DMS53 treated with DMSO at 0.1 percent for 48 hours (cell line): ENCODE measurements around the gene TSHZ1.
"Not testable (repeated sequence)": the region's sequence is repeated elsewhere in the genome, so short reads cannot be mapped to it uniquely, and the experiment has no call there.

Source experiments
- DNase-seq: peaks from one replicate; lab custom pipeline; 2025; ENCODE audit not compliant: unreplicated experiment; lab: John Stamatoyannopoulos, UW

Gene TSHZ1

DNA sequence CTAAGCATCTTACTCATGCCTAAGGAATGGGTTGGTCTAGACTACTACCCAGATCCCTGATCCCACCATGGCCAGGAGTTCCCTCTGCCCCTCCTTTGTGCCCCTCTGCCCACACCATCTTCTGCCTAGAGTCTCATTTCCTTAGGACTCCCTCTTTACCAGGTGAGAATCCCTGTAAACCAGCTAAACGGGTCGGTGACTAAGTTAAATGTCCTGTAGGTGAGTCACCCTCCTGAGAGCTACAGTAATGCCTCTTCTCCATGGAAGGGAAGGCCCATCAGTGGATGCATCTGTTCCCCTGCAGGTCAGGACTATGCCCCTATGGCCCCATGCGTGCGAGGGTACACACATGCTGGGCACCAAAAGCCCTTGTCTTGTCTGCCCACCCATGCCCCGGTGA is 27.1 kb upstream of the TSHZ1 start:
- DNase-seq: peak; percentile 83

DNA sequence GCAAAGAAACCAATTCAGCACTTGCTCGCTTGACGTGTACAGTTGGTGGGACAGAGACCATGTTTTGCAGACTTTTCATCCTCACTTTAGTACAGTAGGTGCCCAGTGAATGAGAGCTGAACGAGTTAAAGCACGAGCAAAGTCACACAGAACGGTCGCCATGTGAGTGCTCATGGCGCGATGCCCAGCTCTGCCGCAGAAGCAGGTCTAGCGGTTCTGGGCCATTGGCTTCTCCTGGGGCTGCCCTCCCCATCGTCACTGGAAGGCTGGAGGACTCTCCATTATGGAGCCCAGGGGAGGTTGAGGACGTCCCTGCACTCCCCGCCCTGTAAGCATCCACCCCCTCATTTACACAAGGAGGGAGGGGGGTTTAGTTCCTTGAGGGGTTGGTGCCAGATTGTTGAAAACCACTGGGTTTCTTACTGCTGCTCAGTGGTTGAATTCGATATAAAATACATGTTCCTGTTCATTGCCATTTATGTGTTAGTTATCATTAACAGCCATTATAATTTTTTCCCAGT is 26.6 kb upstream of the TSHZ1 start:
- DNase-seq: no peak

DNA sequence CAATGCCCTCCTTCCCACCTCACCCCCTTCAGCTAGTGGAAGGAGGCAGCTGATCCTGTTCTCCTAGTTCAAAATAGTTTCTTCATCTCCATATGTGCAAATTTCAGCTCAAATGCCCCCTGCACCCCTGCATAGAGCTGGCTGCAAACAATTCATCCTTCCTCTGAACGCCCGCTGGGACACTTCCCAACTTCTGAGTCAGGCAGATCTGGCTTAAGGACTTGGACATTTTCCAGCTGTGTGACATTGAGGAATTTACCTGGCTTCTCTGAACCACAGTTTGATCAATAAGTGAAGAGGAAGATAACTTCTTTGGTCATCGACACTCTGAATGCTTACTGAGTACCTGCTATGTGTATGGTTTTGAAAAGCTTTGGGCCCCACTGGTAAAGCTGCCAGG is 25.1 kb upstream of the TSHZ1 start:
- no peak for DNase-seq

DNA sequence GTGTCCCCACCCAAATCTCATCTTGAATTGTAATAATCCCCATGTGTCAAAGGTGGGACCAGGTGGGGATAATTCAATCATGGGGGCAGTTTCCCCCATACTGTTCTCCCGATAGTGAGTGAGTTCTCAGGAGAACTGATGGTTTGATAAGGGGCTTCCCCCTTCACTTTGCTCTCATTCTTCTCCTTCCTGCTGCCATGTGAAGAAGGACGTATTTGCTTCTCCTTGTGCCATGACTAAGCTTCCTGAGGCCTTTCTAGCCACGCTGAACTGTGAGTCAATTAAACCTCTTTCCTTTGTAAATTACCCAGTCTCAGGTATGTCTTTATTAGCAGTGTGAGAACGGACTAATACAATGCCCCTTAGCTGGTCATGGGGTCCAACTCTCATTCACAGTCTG is 22.9 kb upstream of the TSHZ1 start:
- DNase-seq: not testable (repeated sequence)

DNA sequence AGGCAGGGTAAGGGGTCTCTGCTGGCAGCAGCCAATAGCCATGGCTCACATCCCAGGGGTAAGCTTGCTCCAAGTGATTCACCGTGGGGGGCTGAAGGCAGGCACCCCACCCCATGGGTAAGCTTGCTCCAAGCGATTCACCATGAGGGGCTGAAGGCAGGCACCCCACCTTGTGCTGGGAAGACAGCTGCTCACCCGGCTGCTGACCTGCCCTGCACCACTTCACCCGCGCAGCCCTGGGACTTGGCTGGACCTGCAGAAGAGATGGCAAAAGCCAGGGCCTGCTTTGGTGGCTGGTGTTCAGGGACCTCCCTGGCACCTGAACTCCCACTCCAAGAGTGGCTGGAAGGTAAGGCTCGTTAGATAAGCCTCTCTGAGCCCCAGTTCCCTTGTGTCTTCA is 20.9 kb upstream of the TSHZ1 start:
- DNase-seq: no peak

DNA sequence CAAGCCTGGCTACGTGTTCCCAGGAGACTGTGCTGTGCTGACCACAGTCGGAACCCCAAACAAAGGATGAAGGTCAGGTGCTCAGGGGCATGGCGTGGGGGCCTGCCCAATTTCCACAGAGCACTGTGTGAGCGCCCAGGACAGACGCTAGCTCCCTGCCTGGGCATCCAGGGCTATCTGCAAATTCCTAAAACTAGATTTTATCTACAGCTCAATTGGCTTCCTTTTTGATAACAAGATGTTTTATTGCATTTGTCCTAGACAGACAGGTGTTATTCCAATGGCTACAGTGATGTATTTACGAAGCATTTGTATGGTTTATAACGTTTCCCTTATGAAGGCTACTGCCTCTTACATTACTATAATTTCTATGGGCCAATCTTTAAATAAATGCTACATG is 17.7 kb upstream of the TSHZ1 start:
- DNase-seq: no peak

DNA sequence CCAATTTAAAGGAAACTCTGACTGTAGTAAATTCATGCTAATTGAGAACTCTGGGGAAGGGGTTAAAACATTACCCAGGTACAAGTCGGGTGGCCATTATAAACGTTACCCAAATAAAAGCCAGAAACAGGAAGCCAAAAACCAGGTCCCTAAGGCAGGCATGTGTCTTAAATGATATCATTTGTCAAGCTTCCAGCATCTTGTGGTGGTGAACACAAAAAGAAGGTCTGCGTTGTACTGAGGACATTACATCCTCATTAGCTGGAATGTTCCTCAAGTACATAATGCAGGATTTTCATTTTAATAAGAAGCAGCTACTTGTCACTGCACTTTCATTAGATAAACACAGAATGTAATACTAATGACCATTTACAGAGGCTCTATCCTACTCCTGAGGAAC is 12.6 kb upstream of the TSHZ1 start:
- no peak for DNase-seq

DNA sequence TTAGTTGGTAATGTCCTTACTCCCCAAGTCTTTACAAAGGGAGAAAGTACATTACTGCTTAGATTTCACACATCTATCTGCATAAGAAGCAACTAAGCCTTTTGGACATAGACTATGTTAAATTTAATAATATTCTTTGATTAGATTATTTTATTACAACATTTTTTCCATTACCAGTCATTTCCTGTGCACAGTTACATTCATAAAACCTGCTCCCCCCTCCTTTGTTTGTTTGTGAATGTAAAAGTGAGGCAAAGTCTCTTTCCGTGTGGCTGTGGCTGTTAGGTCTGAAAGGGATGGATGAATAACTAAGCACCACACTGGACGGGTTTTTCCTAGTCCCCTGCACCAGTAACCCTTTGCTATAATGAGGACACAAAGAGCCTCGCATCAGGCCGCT is 11.3 kb upstream of the TSHZ1 start:
- no peak for DNase-seq

DNA sequence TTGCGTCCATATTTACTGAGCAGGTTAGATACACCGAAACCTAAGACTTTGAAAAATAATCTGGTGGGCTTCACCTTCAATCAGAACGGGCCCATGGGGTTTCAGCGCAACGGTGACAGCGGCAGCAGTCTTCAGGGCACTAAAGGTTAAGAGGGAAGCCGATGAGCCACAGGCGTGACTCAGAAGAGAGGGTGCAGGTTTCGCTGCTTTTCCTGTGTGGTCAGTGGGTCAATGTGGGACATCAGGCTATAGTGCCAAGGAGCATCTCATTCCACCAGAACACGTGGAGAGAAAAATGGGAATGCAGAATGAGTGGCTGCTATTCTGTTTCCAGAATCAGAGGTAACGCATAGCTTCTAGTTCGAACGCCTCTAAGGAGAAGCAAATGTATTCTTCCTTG is 10.5 kb upstream of the TSHZ1 start:
- DNase-seq: no peak

DNA sequence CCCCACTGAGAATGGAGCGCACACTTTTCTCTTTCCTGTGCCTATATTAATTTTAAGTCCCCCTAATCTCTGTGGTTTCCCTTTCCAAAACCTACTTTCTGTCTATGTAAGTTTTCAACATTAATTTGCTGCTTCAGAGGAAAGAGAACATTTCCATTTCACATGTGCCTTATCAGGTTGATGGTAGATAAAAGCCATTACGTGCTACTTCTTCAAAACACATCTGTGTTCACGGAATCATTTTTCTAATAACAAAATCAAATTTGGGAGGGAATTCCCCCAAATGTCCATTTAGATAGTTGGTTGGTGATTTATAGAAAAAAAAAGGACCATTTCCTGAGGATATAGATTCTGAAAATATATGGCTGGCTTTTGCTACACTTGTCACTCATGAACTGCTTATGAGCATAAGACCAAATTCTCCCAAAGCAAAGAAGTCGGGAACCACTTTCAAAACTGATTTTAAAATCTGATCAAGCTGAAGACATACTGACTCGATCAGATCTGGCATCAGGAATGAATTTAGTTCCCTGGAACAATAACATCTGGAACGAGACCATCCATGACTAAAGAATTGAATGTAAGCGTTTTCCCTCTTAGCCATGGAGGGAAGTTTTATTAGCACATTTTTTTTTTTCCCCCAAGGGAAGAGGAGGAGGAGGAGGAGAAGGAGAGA is 9.9 kb upstream of the TSHZ1 start:
- no peak for DNase-seq

DNA sequence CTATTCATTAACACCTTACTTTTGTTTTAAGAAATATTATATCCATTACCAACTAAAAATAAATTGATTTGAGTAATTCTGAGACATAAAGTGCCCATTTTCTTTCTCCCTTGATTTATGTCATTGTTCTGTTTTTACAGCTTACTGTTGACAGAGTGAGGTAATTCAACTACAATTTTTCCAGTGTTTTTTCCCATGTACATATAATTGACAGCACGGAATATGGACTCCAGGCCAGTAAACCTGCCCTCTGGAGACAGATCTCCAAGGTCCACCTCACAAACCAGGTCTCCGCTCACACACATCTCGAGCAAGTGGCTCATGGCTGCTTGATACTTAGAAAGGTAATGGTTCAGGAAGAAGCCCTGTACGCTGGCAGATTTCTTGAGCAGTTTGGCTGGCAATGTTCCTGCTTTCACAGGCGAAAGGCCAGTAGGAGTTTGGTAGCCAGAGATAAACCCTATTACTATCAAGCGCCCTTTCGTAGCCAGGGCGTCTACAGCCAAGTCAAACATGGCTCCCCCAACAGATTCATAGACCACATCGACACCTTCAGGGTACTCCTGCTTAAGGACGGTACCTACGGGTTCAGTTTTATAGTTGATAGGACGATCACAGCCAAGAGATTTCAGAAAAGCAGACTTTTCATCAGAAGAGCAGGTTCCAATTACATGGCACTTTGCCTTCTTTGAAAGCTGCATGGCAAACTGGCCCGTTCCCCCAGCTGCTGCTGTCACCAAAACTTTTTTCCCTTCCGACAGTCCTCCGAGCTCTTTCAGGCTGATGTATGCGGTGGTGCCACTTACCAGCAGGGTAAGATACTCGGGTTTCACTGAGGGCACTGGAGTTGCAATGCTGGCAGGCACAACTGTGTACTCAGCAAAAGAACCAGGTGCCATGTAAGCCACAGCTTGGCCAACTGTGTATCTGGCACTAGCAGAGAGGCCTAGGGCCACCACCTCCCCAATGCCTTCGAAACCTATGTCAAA is 9.0 kb upstream of the TSHZ1 start:
- no peak for DNase-seq

DNA sequence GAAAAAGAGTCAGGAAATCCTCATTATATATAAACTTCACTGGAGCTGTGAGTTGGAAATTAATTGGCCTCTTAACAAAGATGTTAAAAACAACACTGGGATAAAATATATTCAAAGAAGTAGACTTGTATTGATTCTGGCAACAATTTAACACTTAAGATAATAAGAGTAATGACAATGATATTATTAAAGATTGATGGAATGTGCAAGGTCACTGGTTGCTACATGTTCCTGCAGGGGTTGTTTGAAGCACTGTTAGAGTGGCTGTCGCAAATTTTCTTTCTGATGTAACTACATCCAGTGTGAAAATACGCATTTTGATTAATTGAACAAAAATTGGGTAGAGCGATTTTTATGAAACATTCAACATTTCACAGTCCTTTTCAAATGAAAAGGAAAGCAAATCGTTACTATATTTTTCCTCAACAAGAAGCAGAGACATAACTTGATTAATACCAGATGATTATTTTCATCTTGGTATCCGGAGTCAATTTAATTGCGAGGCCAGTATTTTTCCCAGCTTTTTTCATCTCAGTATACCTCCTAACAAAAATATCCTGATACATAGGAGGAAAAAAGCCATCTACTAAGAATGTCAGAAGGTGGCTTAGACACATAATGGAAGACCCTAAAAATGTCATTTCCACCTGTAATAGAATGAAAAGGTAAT is 7.8 kb upstream of the TSHZ1 start:
- no peak for DNase-seq

DNA sequence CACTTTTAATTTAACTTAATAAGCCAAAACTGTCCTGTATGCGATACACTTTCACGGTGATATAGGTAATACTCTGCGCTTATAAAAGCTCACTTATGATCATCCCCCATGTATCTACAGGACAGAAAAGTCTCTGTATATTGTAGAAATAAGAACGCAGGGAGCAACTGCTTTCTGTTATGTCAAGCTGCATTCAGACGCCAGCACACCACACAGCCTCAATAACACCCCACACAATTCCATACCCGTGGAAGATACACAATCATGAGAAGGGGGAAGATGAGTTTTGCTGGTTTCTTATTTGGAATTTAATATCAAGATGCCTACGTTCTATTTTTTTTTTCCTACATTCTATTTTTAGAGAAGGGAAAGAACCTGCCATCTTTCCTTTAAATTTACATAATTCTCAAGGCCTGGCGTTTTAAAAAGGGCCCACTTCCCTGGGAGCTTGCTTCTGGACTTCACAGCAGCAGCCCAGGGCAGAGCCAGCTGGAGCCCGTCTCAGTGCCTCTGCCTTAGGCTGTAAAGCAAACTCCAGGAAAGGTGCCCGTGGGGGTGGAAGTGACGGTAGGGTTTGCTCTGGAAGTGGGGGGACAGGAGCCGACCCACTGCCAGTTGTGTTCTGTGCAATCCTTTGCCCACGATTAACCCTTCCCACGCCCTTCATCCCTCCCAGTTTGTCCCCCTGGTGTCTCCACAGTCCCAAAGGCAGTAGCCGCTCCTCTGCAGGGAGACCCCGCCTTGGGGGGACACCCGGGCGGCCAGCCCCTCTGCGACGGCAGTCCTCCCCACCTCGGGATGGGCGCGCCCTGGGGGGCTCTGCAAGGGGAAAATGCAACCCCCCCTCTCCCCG is 7.0 kb upstream of the TSHZ1 start:
- no peak for DNase-seq

DNA sequence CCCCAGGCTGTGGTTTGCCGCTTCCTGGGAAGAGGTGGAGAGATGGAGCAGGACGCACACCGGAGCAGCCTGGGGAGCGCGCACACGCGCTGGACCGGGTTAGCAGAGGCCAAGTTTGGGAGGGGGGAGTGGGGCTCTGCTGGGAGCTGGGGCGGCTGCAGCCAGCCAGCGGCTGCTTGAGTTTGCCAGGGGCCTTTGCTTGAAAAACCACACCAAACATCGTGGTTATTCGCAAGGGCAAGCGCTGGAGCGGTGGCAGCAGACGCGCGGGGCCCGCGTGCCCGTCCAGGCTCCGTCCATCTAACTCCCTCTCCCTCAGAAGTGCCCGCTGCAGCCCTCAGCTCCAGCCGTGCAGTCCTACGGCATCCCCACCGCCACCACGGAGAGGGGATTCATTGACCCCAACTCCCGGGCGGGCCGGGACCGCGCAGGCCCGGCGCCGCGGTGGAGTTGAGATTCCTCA is 6.3 kb upstream of the TSHZ1 start:
- no peak for DNase-seq

DNA sequence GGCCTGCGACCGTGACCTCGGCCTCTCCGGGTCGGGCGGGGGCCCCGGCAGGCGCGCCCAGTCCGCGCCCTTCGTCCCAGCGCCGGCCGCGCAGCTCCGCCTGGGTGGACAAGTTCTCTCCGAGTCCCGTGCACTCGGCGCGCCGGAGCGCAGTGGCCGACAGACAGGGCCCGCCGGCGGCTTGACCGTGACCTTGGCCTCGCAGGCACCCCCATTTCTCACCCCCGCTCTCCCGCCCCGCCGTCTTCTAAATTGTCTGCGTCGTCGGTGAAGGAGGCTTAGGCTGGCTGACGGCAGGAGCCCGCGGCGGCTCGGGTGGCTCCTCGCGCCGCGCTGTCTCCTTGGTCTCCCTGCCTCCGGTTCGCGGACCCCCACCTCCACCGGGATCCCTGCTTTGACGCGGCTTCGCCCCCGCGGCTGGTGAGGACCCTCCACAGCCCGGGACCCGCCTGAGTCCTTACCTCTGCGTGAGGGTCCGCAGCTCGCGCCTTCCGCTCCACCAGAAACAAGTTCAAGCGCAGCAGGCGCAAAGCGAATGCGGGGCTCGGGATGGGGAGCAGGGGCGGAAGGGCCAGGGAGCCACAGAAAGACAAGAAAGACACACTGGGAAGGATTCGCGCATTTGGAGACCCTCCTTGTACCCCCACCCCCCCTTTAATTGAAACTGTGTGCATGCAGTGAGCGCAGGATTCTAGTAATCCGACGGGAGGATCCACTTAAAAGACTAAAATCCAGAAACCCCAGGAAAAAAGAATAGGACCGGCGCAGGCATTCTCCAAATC is 5.7 kb upstream of the TSHZ1 start:
- DNase-seq: no peak

DNA sequence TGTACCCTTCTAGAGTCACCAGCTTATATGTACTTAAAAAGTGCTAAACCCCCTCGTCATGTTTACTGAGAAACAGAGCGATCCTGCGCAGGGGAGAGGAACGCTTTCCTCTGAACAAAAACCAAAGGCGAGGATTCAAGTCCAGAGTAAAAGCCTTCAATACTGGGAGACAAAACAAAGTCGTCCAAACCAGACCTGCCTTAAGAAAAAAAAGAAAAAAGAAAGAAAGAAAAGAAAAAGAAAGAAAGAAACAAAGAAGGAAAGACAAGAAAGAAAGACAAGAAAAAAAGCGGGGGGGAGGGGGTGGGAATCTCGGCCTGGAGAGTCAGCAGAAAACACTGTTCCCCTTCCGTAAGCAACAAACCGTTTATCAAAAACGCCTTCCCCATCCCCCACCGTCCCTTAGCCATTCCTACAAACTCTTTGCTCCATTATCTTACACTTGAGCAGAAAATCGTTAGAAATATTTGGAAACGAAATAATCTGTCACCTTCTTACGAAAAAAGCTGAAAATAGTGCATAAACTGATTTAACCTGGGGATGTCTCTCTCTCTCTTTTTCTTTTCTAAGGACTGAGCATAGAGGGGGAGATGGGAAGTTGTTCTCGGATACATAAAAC is 5.0 kb upstream of the TSHZ1 start:
- DNase-seq: no peak

DNA sequence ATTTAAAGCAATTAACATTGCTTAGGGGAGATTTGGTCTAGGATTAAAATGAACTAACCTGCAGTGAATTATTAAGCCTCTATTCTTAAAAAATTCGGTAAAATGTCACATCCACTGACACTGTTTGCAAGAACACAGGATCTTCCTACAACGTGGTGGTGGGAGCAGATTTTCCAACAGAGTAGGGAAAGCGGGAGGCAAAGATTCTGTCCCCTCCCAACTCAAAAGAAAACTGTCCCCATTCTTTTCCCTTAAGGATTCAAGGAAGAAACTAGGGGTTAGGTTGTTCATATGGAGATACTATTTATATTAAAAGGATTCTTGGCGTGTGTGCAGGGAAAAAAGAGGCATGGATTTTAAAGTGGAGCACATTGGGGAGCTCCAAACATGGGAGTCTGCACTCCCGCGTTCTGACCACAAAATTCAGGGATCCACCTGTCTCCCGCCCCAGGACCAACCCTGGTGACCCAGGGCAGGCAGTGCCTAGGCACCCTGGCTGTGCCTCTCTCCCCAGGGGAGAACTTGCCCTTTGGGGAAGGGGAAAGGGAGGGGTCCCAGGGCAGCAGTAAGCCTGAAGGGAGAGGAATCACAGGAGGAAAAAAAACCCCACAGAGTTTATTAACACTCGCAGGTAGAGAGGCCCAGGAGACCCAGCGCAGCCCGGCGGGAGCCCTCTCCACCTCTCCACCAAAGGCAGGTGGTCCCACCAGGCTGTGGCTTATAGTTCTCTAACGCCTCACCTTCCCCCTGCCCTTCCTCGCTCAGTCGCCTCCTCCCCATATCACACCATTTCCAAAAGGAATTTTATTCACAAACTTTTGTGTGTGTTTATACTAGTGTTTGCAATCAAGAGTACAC is 3.9 kb upstream of the TSHZ1 start:
- DNase-seq: no peak
